Ishikawa (cell line): ENCODE measurements around the gene IFT74.

Experiments
- CEBPB ChIP-seq: IDR thresholded peaks from 2 replicates; pipeline ENCODE4 v1.6.1; 2012
- EGR1 ChIP-seq: IDR thresholded peaks from 2 replicates; pipeline ENCODE4 v1.6.1; 2012
- EP300 ChIP-seq: IDR thresholded peaks from 2 replicates; pipeline ENCODE4 v1.6.1; 2012; ENCODE audit warnings: borderline replicate concordance
- FOXM1 ChIP-seq: IDR thresholded peaks from 2 replicates; pipeline ENCODE4 v1.6.1; 2012; ENCODE audit warnings: low read depth, borderline replicate concordance
- NFIC ChIP-seq: IDR thresholded peaks from 2 replicates; pipeline ENCODE4 v1.6.1; 2012
- RAD21 ChIP-seq: IDR thresholded peaks from 2 replicates; pipeline ENCODE4 v1.6.1; 2012; ENCODE audit warnings: low read depth
- TAF1 ChIP-seq: IDR thresholded peaks from 2 replicates; pipeline ENCODE4 v1.6.1; 2012; ENCODE audit warnings: low read depth, mild to moderate bottlenecking
- TCF12 ChIP-seq: IDR thresholded peaks from 2 replicates; pipeline ENCODE4 v1.6.1; 2012; ENCODE audit warnings: low read depth
- YY1 ChIP-seq: IDR thresholded peaks from 2 replicates; pipeline ENCODE4 v1.6.1; 2012; ENCODE audit warnings: low read depth
- ZBTB7A ChIP-seq: IDR thresholded peaks from 2 replicates; pipeline ENCODE4 v1.6.1; 2012; ENCODE audit warnings: low read depth
- TF ChIP-seq, protein P1 (sequence below): IDR thresholded peaks from 2 replicates; pipeline ENCODE4 v1.6.1; 2012; ENCODE audit warnings: low read depth, mild to moderate bottlenecking

DNA sequence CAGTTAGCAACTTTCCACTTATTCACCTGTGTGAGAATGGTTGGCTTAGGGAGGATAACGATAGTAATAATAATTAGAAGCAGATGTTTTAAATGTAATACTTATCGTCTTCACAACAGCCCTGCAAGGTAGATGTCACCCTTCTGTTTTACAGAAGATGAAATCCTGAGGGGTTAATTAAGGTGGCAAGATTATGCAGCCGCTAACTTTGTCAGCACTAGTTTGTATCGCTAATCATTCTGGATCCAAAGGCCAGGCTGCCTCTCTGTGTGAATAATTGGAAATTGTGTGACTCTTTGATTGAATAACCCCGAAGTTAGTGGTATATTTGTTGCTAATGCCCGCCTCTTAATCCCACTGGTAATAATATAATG lies 635 bp downstream of the IFT74 start:
- TF ChIP-seq TCF12, result no peak
- TF ChIP-seq RAD21, result no peak
- TF ChIP-seq EP300, result no peak
- no peak for TF ChIP-seq ZBTB7A
- TF ChIP-seq TAF1, result no peak
- TF ChIP-seq FOXM1, result no peak
- TF ChIP-seq YY1, result no peak
- TF ChIP-seq NFIC, result no peak
- TF ChIP-seq, protein P1, sequence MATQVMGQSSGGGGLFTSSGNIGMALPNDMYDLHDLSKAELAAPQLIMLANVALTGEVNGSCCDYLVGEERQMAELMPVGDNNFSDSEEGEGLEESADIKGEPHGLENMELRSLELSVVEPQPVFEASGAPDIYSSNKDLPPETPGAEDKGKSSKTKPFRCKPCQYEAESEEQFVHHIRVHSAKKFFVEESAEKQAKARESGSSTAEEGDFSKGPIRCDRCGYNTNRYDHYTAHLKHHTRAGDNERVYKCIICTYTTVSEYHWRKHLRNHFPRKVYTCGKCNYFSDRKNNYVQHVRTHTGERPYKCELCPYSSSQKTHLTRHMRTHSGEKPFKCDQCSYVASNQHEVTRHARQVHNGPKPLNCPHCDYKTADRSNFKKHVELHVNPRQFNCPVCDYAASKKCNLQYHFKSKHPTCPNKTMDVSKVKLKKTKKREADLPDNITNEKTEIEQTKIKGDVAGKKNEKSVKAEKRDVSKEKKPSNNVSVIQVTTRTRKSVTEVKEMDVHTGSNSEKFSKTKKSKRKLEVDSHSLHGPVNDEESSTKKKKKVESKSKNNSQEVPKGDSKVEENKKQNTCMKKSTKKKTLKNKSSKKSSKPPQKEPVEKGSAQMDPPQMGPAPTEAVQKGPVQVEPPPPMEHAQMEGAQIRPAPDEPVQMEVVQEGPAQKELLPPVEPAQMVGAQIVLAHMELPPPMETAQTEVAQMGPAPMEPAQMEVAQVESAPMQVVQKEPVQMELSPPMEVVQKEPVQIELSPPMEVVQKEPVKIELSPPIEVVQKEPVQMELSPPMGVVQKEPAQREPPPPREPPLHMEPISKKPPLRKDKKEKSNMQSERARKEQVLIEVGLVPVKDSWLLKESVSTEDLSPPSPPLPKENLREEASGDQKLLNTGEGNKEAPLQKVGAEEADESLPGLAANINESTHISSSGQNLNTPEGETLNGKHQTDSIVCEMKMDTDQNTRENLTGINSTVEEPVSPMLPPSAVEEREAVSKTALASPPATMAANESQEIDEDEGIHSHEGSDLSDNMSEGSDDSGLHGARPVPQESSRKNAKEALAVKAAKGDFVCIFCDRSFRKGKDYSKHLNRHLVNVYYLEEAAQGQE, result no peak
- TF ChIP-seq CEBPB, result no peak
- no peak for TF ChIP-seq EGR1
